HFFc6 (cell line): ENCODE measurements around the gene PHOX2B. TPM values are rescaled to one million over a fixed set of nuclear protein-coding genes. Genes with fewer than 3 reads are reported as not detected.

Source experiments
- DNase-seq: peaks from one replicate; pipeline ENCODE4 v3.0.0-alpha.2; 2018
- H3K27ac Mint-ChIP-seq: 2 replicates; pipeline ENCODE4 v1.8.0; 2020; ENCODE audit warnings: mild to moderate bottlenecking, mixed read lengths
- H3K27me3 Mint-ChIP-seq: 2 replicates; pipeline ENCODE4 v1.8.0; 2021; ENCODE audit warnings: mild to moderate bottlenecking, moderate library complexity, mixed read lengths; ENCODE audit not compliant: insufficient read depth
- H3K36me3 Mint-ChIP-seq: 2 replicates; pipeline ENCODE4 v1.8.0; 2021; ENCODE audit warnings: low read depth, mixed read lengths
- H3K4me1 Mint-ChIP-seq: 2 replicates; pipeline ENCODE4 v1.8.0; 2020; ENCODE audit warnings: low read depth, mixed read lengths
- H3K4me3 Mint-ChIP-seq: 2 replicates; pipeline ENCODE4 v1.8.0; 2020; ENCODE audit warnings: mild to moderate bottlenecking, moderate library complexity, mixed read lengths
- H3K9me3 Mint-ChIP-seq: 2 replicates; pipeline ENCODE4 v1.8.0; 2020; ENCODE audit warnings: mild to moderate bottlenecking, mixed read lengths
- total RNA-seq, 6 experiments: library from RNA; stranded (reverse); fragmentation: NEBNext Ultra II Directional; extraction: Animal tissue kit (Norgen Biotek cat#: 25700); gene quantifications; 2 replicates in 1 of 6; 3 replicates in 5 of 6; pipeline ENCODE4 v1.2.3, GENCODE V29; 2021
- TF ChIP-seq, protein P1 (sequence below): fragments of 200-600 bp; sonication (generic); IDR thresholded peaks from 2 replicates; pipeline ENCODE4 v1.5.0; 2021; ENCODE audit warnings: antibody characterized with exemption, mild to moderate bottlenecking

The PHOX2B gene
- total RNA-seq, 6 experiments from 2014 or later, result not detected

DNA sequence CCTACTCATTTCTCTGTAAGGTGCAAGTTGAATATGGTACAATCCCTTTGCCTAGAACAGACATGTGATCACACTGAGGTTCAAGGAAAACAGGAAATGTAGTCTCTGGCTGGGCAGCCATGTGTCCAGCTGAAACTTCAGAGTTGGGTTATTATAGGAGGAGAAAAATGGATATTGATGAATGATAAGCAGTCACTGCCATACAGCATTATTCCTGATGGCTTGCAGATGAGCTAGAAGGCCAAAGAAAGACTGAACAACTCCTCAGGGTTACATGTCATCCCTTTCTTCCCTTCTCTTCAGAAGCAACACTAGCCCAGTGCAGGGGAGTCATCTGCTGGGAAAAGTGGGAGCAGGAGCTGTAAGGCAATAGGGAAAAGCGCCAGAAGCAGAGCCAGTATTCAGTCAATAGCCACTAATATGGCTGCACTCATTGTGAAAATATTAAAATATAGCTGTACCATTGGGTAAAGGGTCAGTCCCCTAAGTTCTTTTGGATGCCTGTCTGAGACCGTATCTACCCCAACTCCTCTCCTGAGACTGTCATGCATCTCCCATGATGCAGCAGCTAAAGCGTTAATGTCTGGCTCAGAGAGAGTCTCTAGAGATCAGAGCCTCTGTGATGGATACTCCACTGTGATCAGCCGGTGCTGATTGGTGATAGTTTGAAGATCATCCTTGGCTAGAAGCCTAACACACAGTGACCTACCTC is 20.5 kb downstream of the PHOX2B start:
- H3K9me3 Mint-ChIP-seq, result peaks cover 14% of the 10 kb centered on the region
- peaks cover 14% of the 10 kb centered on the region for H3K27me3 Mint-ChIP-seq
- TF ChIP-seq, protein P1, sequence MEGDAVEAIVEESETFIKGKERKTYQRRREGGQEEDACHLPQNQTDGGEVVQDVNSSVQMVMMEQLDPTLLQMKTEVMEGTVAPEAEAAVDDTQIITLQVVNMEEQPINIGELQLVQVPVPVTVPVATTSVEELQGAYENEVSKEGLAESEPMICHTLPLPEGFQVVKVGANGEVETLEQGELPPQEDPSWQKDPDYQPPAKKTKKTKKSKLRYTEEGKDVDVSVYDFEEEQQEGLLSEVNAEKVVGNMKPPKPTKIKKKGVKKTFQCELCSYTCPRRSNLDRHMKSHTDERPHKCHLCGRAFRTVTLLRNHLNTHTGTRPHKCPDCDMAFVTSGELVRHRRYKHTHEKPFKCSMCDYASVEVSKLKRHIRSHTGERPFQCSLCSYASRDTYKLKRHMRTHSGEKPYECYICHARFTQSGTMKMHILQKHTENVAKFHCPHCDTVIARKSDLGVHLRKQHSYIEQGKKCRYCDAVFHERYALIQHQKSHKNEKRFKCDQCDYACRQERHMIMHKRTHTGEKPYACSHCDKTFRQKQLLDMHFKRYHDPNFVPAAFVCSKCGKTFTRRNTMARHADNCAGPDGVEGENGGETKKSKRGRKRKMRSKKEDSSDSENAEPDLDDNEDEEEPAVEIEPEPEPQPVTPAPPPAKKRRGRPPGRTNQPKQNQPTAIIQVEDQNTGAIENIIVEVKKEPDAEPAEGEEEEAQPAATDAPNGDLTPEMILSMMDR, result no peak
- H3K4me1 Mint-ChIP-seq, result peaks cover 16% of the 10 kb centered on the region; the same call in 1 of the 2 replicates
- no peak for DNase-seq
- H3K36me3 Mint-ChIP-seq, result peaks cover 6% of the 10 kb centered on the region
- H3K4me3 Mint-ChIP-seq, result peak overlapping the region; percentile 48; the same call in 1 of the 2 replicates
- no peak overlapping the region for H3K27ac Mint-ChIP-seq

DNA sequence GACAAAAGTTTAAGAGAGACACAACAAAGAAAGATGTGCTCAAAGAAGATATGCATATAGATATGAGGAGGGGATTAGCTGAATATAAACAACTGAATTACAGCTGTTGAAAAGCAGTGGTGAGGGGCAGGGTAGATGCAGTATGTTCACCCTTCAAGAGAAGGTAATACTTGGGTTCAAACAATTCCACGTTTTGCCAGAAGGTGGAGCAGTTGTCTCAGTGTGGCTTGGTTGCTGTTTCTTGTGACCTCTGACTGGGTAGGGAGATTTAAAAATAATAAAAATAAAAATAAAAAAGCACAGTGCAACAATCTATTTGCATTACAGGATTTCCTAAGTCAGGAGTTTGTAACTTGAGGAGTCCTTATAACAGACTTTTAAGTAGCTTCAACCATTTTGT is 23.3 kb downstream of the PHOX2B start:
- Mint-ChIP-seq H3K27me3 (peaks cover 2% of the 10 kb centered on the region; the same call in 1 of the 2 replicates), H3K36me3 (peaks cover 15% of the 10 kb centered on the region), H3K4me3 (no peak overlapping the region), H3K4me1 (peaks cover 39% of the 10 kb centered on the region), H3K27ac (no peak overlapping the region), H3K9me3 (peaks cover 21% of the 10 kb centered on the region)
- no peak for DNase-seq
- TF ChIP-seq, protein P1, result peak; percentile 51

DNA sequence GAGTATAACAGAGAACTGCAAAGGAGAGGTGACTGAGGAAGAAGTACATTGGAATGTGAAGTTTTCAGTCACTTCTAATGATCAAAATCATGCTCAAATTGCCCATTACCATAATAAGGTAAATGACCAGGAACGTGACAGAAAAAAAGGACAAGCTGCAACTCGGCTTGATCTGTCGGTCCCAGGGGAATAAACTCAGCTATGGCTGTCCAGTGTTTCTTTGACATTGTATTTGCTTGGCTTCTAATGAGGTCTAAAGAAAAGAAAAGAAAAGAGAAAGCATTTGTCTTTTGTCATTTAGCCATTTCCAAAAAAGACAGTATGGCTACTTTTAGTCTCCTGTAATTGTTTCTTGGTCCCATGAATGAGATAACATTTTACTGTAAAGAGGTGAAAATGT is 25.2 kb downstream of the PHOX2B start:
- TF ChIP-seq, protein P1, result no peak
- H3K4me1 Mint-ChIP-seq, result peaks cover 51% of the 10 kb centered on the region
- H3K36me3 Mint-ChIP-seq, result peaks cover 22% of the 10 kb centered on the region
- H3K27ac Mint-ChIP-seq, result no peak overlapping the region
- peaks cover 5% of the 10 kb centered on the region for H3K27me3 Mint-ChIP-seq
- no peak overlapping the region for H3K4me3 Mint-ChIP-seq
- peaks cover 28% of the 10 kb centered on the region for H3K9me3 Mint-ChIP-seq
- no peak for DNase-seq

DNA sequence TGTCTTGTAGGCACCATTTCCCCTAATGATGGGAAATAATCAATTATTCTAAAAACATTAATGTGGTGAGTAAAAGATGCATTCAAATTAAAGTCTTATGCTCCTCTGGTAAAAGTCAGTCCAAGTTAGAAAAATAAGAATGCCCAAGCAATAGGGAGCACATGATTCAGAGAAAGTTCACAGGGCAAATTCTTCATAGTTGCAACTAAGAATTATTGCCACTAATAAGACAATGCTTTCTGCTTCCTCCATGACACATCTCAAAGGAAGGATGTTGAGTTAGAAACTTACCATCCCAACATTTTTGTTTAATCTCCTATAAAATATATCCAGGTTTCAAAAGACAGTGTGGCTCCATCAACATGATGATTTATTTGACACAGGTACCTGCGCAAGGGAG is 26.3 kb downstream of the PHOX2B start:
- peaks cover 22% of the 10 kb centered on the region for H3K36me3 Mint-ChIP-seq
- H3K4me1 Mint-ChIP-seq, result peaks cover 46% of the 10 kb centered on the region
- H3K27ac Mint-ChIP-seq, result peak overlapping the region; percentile 51
- no peak overlapping the region for H3K4me3 Mint-ChIP-seq
- H3K9me3 Mint-ChIP-seq, result peaks cover 28% of the 10 kb centered on the region
- TF ChIP-seq, protein P1, result no peak
- DNase-seq, result peak; percentile 33
- H3K27me3 Mint-ChIP-seq, result peaks cover 4% of the 10 kb centered on the region

DNA sequence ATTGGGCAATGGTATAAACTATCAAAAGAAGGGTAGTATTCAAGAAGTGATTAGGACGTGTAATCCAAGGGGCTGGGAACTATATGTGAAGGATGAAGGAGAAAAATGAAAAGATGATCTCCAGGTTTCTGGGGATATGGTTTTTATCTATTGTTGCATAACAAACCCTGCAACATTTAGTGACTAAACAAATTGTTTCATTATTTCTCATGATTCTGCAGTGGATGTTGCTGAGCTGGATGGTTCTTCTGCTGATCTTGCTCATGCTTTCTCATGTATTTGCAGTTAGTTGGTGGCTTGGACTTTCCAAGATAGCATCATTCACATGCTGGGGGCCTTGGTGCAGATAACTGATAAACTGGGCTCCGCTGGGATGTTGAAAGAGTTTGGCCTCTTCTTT is 29.1 kb downstream of the PHOX2B start:
- peaks cover 4% of the 10 kb centered on the region for H3K27me3 Mint-ChIP-seq
- peaks cover 13% of the 10 kb centered on the region for H3K9me3 Mint-ChIP-seq
- H3K4me1 Mint-ChIP-seq, result peaks cover 50% of the 10 kb centered on the region
- TF ChIP-seq, protein P1, result no peak
- H3K27ac Mint-ChIP-seq, result peak overlapping the region; percentile 66
- peak overlapping the region; percentile 23; the same call in 1 of the 2 replicates for H3K4me3 Mint-ChIP-seq
- H3K36me3 Mint-ChIP-seq, result peaks cover 15% of the 10 kb centered on the region
- peak; percentile 2 for DNase-seq
